Measurements from ENCODE around the gene TRMT61B.

DNA sequence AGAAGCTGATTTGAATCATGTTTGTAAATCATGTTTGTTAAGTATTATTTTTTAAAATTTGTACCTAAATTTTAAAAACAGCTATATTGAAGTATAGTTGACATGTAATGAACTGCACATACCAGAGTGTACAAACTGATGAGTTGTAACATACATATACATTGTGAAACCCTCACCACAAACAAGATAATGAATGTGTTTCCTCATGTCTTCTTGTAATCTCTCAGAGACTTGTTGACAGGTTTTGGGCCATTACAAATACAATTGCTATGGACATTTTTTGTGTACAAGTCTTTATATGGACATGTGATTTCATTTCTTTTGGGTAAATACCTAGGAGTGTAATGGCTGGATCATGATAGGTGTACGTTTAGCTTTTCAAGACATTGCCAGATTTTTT, 45.8 kb upstream of the TRMT61B start:
- no peak for TF ChIP-seq YY1 (IDR thresholded peaks at IDR 0.05; ENCODE audit: insufficient read depth, insufficient read length)
- TF ChIP-seq ZNF274 (IDR thresholded peaks at IDR 0.05; ENCODE audit: low read depth, low read length), result no peak
- TF ChIP-seq SUZ12 (IDR thresholded peaks at IDR 0.05; ENCODE audit: extremely low read depth, insufficient read depth, insufficient read length), result no peak

All from NT2/D1 (cell line).